ENCODE data around the gene PPFIBP2.

The PPFIBP2 gene

DNA sequence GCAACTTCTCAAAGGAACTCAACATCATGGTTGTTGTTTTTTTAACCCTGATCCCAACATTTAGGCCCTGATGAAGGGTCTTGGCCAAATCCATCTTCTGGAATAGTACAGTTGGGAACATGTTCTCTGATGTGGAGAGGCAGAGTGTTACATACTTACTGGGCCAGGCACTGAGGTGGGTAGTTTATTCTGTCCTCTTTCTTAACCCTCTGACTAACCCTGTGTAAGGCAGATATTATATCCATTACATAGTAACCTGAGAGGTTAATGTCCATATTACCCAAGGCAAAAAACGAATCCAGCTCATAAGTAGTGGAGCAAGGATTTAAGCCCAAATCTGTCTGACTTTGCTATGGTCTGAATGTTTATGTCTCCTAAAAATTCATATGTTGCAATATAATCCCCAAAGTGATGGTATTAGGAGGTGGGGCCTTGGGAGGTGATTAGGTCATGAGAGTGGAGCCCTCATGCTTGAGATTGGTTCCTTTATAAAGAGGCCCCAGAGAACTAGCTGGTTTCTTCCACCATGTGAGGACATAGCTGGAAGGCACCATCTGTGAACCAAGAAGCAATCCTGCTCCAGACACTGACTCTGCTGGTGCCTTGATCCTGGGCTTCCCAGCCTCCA is 16.3 kb downstream of the PPFIBP2 start:
- TF ChIP-seq, protein P1, sequence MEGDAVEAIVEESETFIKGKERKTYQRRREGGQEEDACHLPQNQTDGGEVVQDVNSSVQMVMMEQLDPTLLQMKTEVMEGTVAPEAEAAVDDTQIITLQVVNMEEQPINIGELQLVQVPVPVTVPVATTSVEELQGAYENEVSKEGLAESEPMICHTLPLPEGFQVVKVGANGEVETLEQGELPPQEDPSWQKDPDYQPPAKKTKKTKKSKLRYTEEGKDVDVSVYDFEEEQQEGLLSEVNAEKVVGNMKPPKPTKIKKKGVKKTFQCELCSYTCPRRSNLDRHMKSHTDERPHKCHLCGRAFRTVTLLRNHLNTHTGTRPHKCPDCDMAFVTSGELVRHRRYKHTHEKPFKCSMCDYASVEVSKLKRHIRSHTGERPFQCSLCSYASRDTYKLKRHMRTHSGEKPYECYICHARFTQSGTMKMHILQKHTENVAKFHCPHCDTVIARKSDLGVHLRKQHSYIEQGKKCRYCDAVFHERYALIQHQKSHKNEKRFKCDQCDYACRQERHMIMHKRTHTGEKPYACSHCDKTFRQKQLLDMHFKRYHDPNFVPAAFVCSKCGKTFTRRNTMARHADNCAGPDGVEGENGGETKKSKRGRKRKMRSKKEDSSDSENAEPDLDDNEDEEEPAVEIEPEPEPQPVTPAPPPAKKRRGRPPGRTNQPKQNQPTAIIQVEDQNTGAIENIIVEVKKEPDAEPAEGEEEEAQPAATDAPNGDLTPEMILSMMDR (IDR thresholded peaks at IDR 0.05) = no peak

- TF ChIP-seq, protein P1 (IDR thresholded peaks at IDR 0.05) = no peak
Observed at GRCh38 chr11:7531011-7531410, 17.2 kb downstream of the PPFIBP2 start.

DNA sequence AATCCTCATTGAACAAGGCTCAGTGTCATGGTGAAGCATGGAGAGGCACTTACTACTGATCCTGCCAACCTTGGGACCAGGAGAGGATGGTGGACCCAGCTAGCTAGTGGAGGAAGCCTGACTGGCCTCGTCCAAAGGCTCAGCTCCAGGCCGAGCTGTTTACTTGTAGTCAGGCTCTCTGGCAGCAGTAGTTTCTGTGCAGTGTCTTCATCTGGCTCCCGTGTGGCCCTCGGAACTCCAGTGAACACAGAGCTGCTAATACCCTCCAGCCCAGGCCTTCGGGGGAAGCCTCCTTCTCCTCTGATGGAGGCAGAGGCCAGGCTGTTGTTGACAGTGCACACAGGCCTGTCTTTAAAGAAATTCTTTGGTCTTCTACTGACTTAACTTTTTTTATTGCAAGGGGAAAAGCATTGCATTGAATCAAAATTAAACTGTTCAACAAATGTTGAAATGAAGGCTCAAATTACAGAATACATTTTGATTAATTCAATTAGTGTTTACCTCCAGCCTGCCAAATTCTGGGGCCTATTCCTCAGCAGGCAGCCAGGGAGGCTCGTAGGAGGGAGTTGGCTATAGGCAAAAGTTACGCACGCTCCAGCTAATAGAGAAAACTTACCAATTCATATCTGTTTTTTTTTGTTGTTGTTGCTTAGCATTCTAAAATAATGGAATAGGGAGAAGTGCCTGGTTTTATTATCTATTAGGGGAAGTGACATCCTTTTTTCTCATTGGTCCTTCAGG is 18.8 kb downstream of the PPFIBP2 start:
- TF ChIP-seq, protein P1 (IDR thresholded peaks at IDR 0.05) = no peak

GRCh38 chr11:7533199-7534041 is 19.6 kb downstream of the PPFIBP2 start:
- TF ChIP-seq, protein P1 (IDR thresholded peaks at IDR 0.05) = no peak

- TF ChIP-seq, protein P1 (IDR thresholded peaks at IDR 0.05) = no peak
Observed at GRCh38 chr11:7534042-7534378, 20.2 kb downstream of the PPFIBP2 start.

DNA sequence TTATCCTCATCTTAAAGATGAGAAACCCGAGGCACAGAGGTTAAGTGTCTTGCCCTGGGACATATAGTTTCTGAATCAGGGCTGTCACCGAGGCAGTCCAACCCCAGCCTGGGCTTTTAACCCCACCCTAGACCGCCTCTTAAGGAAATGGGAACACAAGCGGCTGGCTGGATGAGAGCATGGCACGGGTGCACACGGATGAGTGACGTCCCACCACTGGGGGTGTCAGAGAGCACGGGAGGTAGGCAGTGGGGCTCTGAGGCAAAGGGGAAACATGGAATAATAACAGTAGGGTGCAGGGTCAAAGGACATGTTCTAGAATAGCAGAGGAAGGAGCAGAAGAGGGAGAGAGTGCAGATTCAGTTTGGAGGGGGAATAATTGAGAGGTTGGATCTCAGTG is 22.3 kb downstream of the PPFIBP2 start:
- TF ChIP-seq, protein P1 (IDR thresholded peaks at IDR 0.05) = no peak

DNA sequence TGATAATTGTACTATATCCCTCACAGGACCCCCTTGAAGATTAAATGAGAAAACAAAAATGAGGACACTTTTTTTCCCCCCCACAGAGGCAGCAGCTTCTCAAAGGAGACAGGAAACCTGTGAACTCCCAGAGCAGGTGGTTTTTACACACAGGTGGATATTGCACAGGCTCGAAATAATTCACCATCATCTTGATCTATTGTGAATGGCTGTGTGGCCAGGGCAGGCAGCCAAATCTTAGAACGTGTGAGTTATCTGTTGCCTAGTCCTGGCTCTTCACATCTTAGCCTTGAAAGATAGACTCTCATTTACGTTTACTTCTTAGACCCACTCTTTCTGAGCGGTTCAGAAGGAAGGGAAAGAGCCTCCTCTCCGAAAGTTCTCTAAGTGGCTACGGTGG is 23.5 kb downstream of the PPFIBP2 start:
- TF ChIP-seq, protein P1 (IDR thresholded peaks at IDR 0.05) = no peak

Measured in LNCAP (cell line).